Mucosa of rectum (tissue), 2 donors: Measurements from ENCODE around the gene APLP1.

ENCODE experiments used
- H3K27ac ChIP-seq, 2 donors: one replicate each; pipeline ENCODE4 v1.7.0; 2013; ENCODE audit warnings: inconsistent platforms in 2 of 2, low read depth in 2 of 2, low read length in 2 of 2
- H3K27me3 ChIP-seq, 2 donors: one replicate each; pipeline ENCODE4 v1.7.0; 2013; ENCODE audit warnings: low read length in 2 of 2; ENCODE audit not compliant: control insufficient read depth in 2 of 2, insufficient read depth in 2 of 2
- H3K36me3 ChIP-seq, 2 donors: one replicate each; pipeline ENCODE4 v1.7.0; 2013; ENCODE audit warnings: low read length in 2 of 2; ENCODE audit not compliant: control insufficient read depth in 2 of 2, insufficient read depth in 2 of 2
- H3K4me1 ChIP-seq, 2 donors: one replicate each; pipeline ENCODE4 v1.7.0; 2013; ENCODE audit warnings: low read length in 2 of 2, mild to moderate bottlenecking in 1 of 2; ENCODE audit not compliant: control insufficient read depth in 2 of 2, insufficient read depth in 2 of 2
- H3K4me3 ChIP-seq, 2 donors: one replicate each; pipeline ENCODE4 v1.7.0; 2013; ENCODE audit warnings: low read length in 2 of 2
- H3K9ac ChIP-seq, 2 donors: one replicate each; pipeline ENCODE4 v1.7.0; 2013; ENCODE audit warnings: low read length in 2 of 2, low read depth in 1 of 2, mild to moderate bottlenecking in 1 of 2
- H3K9me3 ChIP-seq, 2 donors: one replicate each; pipeline ENCODE4 v1.7.0; 2013; ENCODE audit warnings: low read length in 2 of 2; ENCODE audit not compliant: control insufficient read depth in 2 of 2
- donor health status: healthy.
- donor health status: Normal muscosa, but diverticular disease.

Gene APLP1

DNA sequence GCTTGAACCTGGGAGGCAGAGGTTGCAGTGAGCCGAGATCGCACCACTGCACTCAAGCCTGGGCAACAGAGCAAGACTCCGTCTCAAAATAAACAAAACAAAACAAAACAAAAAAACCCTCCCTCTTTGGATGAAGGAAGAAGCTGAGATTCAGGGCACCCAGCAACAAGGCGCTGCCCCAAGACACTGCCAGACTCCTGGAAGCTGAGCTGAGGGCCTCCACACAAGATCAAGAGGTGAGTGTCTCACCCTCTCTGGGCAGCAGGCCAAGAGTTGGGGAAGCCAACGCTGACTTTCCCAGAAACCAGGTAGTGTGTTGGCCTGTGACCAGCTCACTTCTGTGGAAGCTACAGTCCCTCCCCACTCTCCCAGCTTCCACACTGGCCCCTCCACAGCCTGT lies 43.4 kb downstream of the APLP1 start:
- Histone ChIP-seq H3K27me3 (no peaks in the 10 kb centered on the region), H3K9me3 (no peaks in the 10 kb centered on the region), H3K4me1 (peaks cover 0 to 2% of the 10 kb centered on the region in 2 donors), H3K36me3 (no peaks in the 10 kb centered on the region), H3K9ac (no peak overlapping the region), H3K27ac (no peak overlapping the region), H3K4me3 (no peak overlapping the region)

- no peaks in the 10 kb centered on the region for H3K36me3 ChIP-seq
- H3K9ac ChIP-seq = no peak overlapping the region
- H3K4me1 ChIP-seq = peaks cover 0 to 2% of the 10 kb centered on the region in 2 donors
- H3K4me3 ChIP-seq = no peak overlapping the region
- H3K9me3 ChIP-seq = no peaks in the 10 kb centered on the region
- H3K27me3 ChIP-seq = no peaks in the 10 kb centered on the region
- H3K27ac ChIP-seq = no peak overlapping the region
Observed at GRCh38 chr19:35913589-35913988, 45.2 kb downstream of the APLP1 start.

DNA sequence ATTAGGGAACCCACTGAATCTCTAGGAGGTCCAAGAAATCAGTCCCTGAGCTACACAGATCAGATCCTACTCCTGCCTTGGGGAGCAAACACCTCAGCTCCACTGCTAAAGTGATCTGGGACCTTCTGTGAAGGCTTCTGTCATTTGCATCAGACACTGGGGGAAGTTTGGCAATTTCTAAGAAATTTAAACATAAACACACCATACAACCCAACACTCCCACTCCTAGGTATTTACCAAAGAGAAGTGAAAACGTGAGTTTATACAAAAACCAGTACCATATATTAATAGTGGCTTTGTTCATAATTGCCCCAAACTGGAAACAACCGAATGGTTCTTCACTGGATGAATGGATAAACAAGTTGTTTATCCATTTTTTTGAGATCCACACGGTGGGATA lies 47.1 kb downstream of the APLP1 start:
- no peaks in the 10 kb centered on the region for H3K4me1 ChIP-seq
- H3K4me3 ChIP-seq = no peak overlapping the region
- H3K9ac ChIP-seq = no peak overlapping the region
- no peak overlapping the region for H3K27ac ChIP-seq
- no peaks in the 10 kb centered on the region for H3K9me3 ChIP-seq
- no peaks in the 10 kb centered on the region for H3K36me3 ChIP-seq
- H3K27me3 ChIP-seq = no peaks in the 10 kb centered on the region

GRCh38 chr19:35919306-35919705 lies 50.9 kb downstream of the APLP1 start:
- Histone ChIP-seq H3K36me3 (no peaks in the 10 kb centered on the region), H3K27me3 (no peaks in the 10 kb centered on the region), H3K9ac (no peak overlapping the region), H3K27ac (no peak overlapping the region), H3K4me3 (no peak overlapping the region), H3K4me1 (no peaks in the 10 kb centered on the region), H3K9me3 (no peaks in the 10 kb centered on the region)

- no peaks in the 10 kb centered on the region for H3K4me1 ChIP-seq
- no peaks in the 10 kb centered on the region for H3K27me3 ChIP-seq
- H3K9ac ChIP-seq = no peak overlapping the region
- no peak overlapping the region for H3K4me3 ChIP-seq
- no peak overlapping the region for H3K27ac ChIP-seq
- no peaks in the 10 kb centered on the region for H3K9me3 ChIP-seq
- no peaks in the 10 kb centered on the region for H3K36me3 ChIP-seq
Observed at GRCh38 chr19:35921012-35921411, 52.6 kb downstream of the APLP1 start.

- Histone ChIP-seq H3K9ac (no peak overlapping the region), H3K36me3 (no peaks in the 10 kb centered on the region), H3K27ac (no peak overlapping the region), H3K9me3 (no peaks in the 10 kb centered on the region), H3K4me1 (no peaks in the 10 kb centered on the region), H3K27me3 (no peaks in the 10 kb centered on the region), H3K4me3 (no peak overlapping the region)
Observed at GRCh38 chr19:35925501-35925900, 57.1 kb downstream of the APLP1 start.

GRCh38 chr19:35928507-35928906 lies 60.1 kb downstream of the APLP1 start:
- H3K27me3 ChIP-seq = no peaks in the 10 kb centered on the region
- H3K4me3 ChIP-seq = no peak overlapping the region
- H3K27ac ChIP-seq = no peak overlapping the region
- H3K9ac ChIP-seq = no peak overlapping the region
- no peaks in the 10 kb centered on the region for H3K36me3 ChIP-seq
- peaks cover 3% of the 10 kb centered on the region in 2 donors for H3K4me1 ChIP-seq
- no peaks in the 10 kb centered on the region for H3K9me3 ChIP-seq
